HG03159 (cell line): ENCODE results near the gene DUSP5.

Experiments
- ATAC-seq: cut with Tn5 transposase; IDR thresholded peaks from one replicate; pipeline ENCODE4 v1.9.1; 2021; ENCODE audit warnings: mild to moderate bottlenecking, moderate library complexity; ENCODE audit not compliant: unreplicated experiment

DUSP5 gene

DNA sequence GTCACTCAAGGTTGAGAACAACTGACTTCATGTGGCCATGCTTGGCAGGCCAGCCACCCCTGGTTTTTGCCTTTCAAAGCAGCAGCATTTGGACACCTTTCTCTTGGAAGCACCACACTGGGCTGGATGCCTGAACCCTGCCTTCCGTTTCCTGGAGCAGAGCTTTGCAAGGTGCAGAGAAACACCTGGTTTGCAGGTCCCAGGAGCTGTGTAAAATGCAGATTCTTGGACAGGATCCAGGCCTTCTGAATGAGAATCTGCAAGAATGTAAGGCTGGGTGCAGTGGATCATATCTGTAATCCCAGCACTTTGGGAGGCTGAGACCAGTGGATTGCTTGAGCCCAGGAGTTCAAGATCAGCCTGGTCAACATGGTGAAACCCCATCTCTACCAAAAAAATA is 18.0 kb upstream of the DUSP5 start:
- ATAC-seq = no peak

GRCh38 chr10:110480387-110480786 is 17.3 kb upstream of the DUSP5 start:
- no peak for ATAC-seq

DNA sequence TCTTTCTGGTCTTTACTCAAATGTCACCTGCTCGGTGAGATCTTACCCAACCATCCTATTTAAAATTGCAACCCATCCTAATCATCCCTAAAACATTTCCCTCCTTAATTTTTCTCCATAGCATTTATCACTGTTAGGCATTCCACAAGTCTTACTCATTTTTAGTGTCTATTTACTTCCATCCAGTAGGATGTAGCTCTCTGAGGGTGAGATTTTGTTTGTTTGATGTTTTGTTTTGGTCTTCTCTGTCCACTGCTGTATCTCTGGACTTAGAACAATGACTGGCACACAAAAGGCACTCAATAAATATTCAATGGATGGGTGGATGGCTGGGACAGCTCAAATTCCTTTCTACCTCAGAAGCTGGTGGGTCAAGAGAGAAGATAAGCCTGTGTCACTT is 15.8 kb upstream of the DUSP5 start:
- ATAC-seq = no peak

DNA sequence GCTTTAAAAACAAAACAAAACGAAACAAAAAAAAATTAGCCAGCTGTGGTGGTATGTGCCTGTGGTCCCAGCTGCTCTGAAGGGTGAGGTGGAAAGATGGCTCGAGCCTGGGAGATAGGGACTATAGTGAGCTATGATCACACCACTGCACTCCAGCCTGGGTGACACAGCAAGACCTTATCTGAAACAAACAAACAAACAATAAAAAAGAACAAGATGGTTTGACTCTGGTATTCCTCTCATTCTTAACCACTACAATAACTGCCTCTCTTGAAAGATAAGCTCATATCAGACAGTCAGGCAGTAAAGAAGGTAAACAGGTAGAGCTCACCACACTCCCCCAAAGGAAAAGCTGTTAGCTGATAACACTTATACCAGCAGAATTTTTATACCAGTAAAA is 14.1 kb upstream of the DUSP5 start:
- no peak for ATAC-seq

- ATAC-seq = no peak
These were observed 12.2 kb upstream of the DUSP5 start for GRCh38 chr10:110485541-110485940.

DNA sequence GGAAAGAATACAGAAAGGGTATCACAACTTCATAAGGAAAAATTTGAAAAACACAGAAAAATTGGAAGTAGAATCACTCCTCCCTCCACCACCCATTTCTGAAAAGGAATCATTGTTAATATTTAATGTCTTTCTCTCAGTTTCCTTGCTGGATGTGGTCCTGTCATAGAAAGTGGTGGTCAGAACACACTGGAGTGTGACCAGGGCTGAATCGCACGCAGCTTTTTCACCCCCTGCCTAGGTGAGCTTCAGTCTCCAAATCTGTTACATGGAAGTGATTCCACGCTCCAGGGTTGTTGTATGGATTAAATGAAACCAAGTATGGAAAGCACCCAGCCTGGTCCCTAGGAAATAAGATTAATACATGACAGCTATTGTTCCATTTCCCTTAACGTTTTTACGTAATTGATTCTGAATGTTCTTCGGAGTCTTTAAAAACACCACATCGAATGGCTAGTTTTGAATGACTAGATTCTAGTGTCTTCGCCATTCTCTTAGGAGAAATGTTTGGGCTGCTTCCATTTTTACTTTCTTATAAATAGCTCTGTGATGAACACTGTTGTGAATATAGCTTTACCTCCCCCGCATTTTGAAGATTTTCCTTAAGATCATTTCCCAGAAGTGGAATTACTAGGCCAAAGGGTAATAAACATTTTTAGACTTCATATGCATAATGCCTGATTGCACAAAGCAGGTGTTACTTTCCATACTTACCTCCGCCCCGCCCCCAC is 10.9 kb upstream of the DUSP5 start:
- ATAC-seq = peak; percentile 63

GRCh38 chr10:110487411-110488331 is 10.0 kb upstream of the DUSP5 start:
- ATAC-seq = no peak

DNA sequence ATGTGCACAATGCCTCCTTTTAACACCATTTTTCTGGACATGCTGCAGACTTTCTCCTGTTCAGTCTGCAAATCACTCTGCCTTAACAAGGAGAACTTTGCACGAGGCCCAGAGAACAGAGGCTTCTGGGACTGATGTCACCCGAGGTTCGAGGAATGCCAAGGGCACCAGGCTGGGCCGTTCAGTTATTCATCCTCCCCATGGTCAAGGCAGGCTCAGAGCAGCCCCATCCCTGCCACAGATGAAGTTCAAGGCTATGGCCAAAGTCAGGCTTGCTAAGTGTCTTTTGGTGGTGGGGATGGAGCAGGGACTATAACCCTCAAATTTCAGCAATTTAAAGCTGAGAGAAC is 9.4 kb upstream of the DUSP5 start:
- ATAC-seq = no peak

DNA sequence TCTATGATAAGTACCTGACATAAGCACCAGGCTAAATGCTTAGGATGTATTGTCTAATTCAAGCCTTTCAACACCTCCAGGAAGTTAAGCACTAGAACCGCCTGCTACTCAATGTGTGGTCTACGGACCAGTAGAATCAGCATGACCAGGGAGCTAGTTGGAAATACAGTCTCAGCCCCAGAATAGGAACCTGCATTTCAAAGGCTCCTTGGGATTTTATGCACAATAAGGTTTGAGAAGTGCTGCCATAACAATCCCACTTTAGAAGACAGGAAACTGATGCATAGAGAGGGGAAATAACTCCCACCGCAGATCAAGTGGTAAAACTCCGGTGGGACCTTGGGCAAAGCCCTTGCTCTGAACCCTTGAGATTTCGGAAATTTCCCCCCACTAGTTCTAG is 8.8 kb upstream of the DUSP5 start:
- no peak for ATAC-seq

DNA sequence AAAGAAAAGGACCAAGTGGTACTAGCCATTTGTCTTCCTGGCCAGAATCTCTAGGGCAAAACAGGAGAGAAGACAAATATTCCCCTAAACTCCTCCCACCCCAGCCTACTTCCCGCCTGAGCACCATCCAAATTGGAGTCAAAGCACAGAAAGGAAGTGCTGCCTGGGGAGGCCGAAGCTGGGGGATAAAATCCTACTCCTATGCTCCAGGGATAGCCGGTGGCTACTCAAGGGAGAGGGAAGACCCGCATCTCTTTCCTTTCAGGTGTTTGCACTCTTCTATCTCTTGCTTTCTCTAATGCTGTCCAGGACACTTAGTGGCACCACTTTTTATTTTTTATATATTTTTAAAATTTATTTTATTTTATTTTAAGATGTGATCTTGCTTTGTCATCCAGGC is 7.1 kb upstream of the DUSP5 start:
- no peak for ATAC-seq

GRCh38 chr10:110491346-110491745 is 6.4 kb upstream of the DUSP5 start:
- ATAC-seq = no peak

DNA sequence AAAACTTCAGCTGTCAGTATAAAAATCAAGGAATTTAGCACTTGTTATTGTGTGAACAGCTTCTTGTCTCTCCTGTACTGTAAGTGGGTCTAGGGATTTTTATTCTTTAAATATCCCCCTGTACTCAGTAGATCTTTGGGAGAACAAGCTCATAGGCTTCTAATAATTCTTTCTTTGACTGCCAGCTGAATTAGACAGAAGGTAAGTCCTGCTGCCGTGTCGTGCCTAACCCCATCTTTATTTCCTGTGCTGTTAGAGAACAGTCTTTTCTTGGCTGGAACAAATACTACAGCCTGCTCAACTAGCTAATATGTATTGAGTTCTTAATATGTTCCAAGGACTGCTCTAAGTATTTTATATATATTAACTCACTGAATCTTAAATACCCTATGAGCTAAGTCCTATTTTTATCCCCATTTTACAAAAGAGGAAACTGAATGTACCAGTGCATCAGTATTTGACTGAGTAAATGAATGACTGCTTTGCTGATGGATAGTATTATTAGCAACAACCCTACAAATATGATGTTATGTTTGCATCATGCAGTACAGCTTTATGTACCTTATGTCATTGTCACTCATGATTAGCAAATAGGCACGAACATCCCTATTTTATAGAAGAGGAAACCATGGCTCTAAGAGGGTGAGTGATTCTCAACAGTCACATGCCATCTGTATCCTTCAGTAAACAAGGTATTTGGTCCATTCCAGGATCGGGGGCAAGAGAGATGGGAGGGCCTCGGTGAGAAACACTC is 5.5 kb upstream of the DUSP5 start:
- ATAC-seq = peak; percentile 65

DNA sequence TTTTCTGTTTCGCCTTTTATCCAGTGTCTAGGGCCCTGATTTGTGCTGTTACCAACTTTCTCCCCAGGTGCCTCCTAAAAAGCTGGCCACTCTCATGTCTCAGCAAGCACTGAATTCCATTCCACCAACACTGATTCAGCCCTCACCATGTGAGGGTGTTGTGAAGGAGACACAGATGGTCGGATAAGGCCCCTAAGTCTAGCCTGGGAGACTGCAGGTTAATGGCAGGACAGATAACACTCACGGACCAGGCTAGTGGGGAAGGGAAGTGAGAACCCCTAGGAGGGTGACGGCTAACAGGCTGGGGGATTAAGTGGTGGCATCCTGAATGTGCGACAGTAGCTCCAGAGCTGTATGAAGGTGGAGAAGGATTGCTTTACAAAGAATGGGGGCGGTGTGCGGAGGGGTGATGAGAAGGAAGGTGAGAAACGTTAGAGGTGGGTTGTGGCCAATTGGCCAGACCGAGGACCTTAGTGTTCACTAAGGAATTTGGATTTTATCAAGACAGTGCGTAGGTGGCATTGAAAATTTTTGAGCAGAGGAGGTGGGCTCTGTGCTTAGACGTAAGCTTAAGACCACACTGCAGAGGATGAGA is 3.8 kb upstream of the DUSP5 start:
- no peak for ATAC-seq

DNA sequence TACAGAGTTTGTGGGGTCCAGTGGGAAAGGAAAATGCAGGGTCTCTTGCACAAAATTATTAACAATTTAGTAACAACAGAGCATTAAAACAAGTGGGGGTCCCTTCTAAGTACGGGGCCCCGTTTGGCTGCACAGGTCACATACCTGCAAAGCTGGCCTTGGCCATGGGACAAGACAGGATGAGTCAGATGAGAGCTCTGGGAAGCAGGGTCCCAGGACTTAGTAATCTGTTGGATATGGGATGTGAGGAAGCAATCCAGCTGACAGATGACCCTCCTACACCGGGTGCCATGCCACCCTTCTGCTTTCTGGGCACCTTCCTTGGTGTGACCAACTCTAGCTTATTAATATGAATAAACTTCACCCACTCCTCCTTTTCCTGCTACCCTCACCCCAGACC is 3.2 kb upstream of the DUSP5 start:
- no peak for ATAC-seq

- no peak for ATAC-seq
These were observed 1.8 kb upstream of the DUSP5 start for GRCh38 chr10:110495731-110496552.

GRCh38 chr10:110496553-110497437 is 912 bp upstream of the DUSP5 start:
- no peak for ATAC-seq

GRCh38 chr10:110498087-110498981 is 627 bp downstream of the DUSP5 start:
- peak; percentile 5 for ATAC-seq
